Skin epidermis (tissue), 12 donors: ENCODE measurements around the gene RNF212.

Experiments used
- H3K27ac ChIP-seq, 21 experiments: fragments of 200-600 bp; sonication (generic) in 11 of 21; one replicate each; pipeline ENCODE4 v1.5.0; 2020; ENCODE audit warnings: mild to moderate bottlenecking in 3 of 21, inconsistent platforms in 2 of 21, moderate library complexity in 2 of 21
- H3K4me3 ChIP-seq, 7 experiments: fragments of 200-600 bp; sonication (generic) in 2 of 7; one replicate each; pipeline ENCODE4 v1.5.0; 2020; ENCODE audit warnings: inconsistent platforms in 2 of 7, mild to moderate bottlenecking in 2 of 7, moderate library complexity in 1 of 7

Gene RNF212

GRCh38 chr4:1122505-1122904 lies 9.1 kb upstream of the RNF212 start:
- H3K27ac ChIP-seq: no peak overlapping the region
- H3K4me3 ChIP-seq: no peak overlapping the region

GRCh38 chr4:1116838-1117237 lies 3.5 kb upstream of the RNF212 start:
- Histone ChIP-seq H3K4me3 (no peak overlapping the region), H3K27ac (no peak overlapping the region)

- Histone ChIP-seq H3K4me3 (no peak overlapping the region), H3K27ac (no peak overlapping the region)
Measured at GRCh38 chr4:1115528-1116293, 2.3 kb upstream of the RNF212 start.

- Histone ChIP-seq H3K4me3 (no peak overlapping the region), H3K27ac (no peak overlapping the region)
Measured at GRCh38 chr4:1112821-1113182, 562 bp downstream of the RNF212 start.

GRCh38 chr4:1112174-1112820 lies 1.1 kb downstream of the RNF212 start:
- H3K4me3 ChIP-seq: no peak overlapping the region
- no peak overlapping the region for H3K27ac ChIP-seq

- H3K27ac ChIP-seq: no peak overlapping the region
- H3K4me3 ChIP-seq: no peak overlapping the region
Measured at GRCh38 chr4:1111259-1111809, 2.0 kb downstream of the RNF212 start.

GRCh38 chr4:1109898-1110506 lies 3.4 kb downstream of the RNF212 start:
- Histone ChIP-seq H3K27ac (no peak overlapping the region), H3K4me3 (no peak overlapping the region)

GRCh38 chr4:1109333-1109732 lies 4.0 kb downstream of the RNF212 start:
- H3K27ac ChIP-seq: no peak overlapping the region

GRCh38 chr4:1105662-1106061 lies 7.7 kb downstream of the RNF212 start:
- H3K4me3 ChIP-seq: no peak overlapping the region

More at GRCh38 chr4:1109333-1109732, 4.0 kb downstream of the RNF212 start:
- no peak overlapping the region for H3K4me3 ChIP-seq

GRCh38 chr4:1105067-1105466 lies 8.3 kb downstream of the RNF212 start:
- no peak overlapping the region for H3K4me3 ChIP-seq
- no peak overlapping the region for H3K27ac ChIP-seq

More at GRCh38 chr4:1105662-1106061, 7.7 kb downstream of the RNF212 start:
- no peak overlapping the region for H3K27ac ChIP-seq

- H3K27ac ChIP-seq: no peak overlapping the region
- H3K4me3 ChIP-seq: no peak overlapping the region
Measured at GRCh38 chr4:1104647-1105046, 8.7 kb downstream of the RNF212 start.

GRCh38 chr4:1099684-1100335 lies 13.6 kb downstream of the RNF212 start:
- no peak overlapping the region for H3K27ac ChIP-seq
- no peak overlapping the region for H3K4me3 ChIP-seq

- Histone ChIP-seq H3K27ac (no peak overlapping the region), H3K4me3 (no peak overlapping the region)
Measured at GRCh38 chr4:1099270-1099669, 14.1 kb downstream of the RNF212 start.

GRCh38 chr4:1098311-1098925 lies 14.9 kb downstream of the RNF212 start:
- no peak overlapping the region for H3K27ac ChIP-seq

GRCh38 chr4:1097553-1097952 lies 15.8 kb downstream of the RNF212 start:
- H3K27ac ChIP-seq: no peak overlapping the region

More at GRCh38 chr4:1098311-1098925, 14.9 kb downstream of the RNF212 start:
- H3K4me3 ChIP-seq: no peak overlapping the region

GRCh38 chr4:1096841-1097240 lies 16.5 kb downstream of the RNF212 start:
- H3K4me3 ChIP-seq: no peak overlapping the region
- no peak overlapping the region for H3K27ac ChIP-seq

More at GRCh38 chr4:1097553-1097952, 15.8 kb downstream of the RNF212 start:
- no peak overlapping the region for H3K4me3 ChIP-seq

- Histone ChIP-seq H3K4me3 (no peak overlapping the region), H3K27ac (no peak overlapping the region)
Measured at GRCh38 chr4:1094336-1094690, 19.1 kb downstream of the RNF212 start.

- no peak overlapping the region for H3K27ac ChIP-seq
- H3K4me3 ChIP-seq: no peak overlapping the region
Measured at GRCh38 chr4:1093391-1094335, 19.7 kb downstream of the RNF212 start.

- no peak overlapping the region for H3K27ac ChIP-seq
- no peak overlapping the region for H3K4me3 ChIP-seq
Measured at GRCh38 chr4:1092983-1093361, 20.4 kb downstream of the RNF212 start.
